Limb (tissue), 2 donors: ENCODE results near the gene RUFY2.

Experiments used
- DNase-seq, 2 donors: peaks; one replicate each; pipeline ENCODE4 v3.0.0-alpha.2; 2016; ENCODE audit errors: extremely low spot score in 2 of 2

Gene RUFY2

DNA sequence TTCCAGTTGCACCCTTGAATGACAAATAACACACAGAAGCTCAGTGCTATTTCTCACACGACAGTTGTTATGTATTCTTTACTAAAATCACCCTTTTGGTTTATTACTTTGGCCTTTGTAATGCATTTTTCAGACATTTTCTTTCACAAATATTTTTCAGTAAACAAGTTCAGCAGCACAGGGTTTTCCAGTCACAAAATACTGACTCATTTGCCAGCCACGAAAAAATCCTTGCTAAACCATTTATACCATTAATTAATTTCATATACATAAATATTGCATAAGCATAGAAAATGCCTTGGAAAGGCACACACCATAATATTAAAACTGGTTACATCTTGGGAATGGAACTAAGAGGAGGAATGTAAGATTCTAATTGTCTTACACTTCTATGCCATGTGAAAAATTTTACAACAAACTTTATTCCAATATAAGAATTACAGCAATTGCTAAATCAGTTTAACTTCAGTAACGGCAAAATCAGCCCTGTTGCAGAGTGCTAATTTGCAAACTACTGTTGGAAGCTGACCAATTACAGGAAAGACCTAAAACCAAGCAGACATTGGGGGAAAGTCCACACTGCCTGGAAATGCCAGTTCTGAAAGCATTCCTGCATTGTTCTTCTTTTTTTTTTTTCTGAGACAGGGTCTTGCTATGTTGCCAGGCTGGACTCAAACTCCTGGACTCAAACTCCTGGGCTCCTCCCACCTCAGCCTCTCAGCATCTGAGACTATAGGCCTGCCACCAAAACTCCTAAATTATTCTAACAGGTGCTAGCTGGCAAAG is 42.8 kb downstream of the RUFY2 start:
- no peak for DNase-seq

DNA sequence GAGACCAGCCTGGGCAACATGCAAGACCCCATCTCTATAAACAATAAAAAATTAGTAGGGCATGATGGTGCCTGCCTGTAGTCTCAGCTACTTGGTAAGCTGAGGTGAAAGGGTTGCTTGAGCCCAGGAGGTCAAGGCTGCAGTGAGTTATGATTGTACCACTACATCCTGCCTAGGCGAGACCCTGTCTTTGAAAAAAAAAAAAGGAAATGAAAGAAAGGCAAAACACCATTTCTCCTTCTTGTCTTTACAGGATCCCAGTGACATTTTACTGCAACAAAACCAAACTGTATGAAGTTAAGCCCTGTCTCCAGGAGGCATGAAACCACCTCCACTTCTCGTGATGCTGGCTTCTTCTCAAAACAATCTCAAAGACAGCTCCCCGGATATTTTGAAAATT is 44.5 kb downstream of the RUFY2 start:
- no peak for DNase-seq

DNA sequence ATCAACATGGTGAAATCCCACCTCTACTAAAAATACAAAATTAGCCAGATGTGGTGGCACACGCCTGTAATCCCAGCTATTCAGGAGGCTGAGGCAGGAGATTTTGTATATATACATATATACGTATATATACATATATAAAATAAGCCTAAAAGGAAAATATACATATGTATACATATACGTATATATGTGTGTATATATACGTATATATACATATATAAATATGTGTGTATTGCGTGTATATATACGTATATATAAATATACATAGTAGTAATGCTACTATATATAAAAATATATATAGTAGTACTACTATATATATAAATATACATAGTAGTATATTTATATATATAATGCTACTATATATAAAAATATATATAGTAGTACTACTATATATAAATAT is 47.9 kb downstream of the RUFY2 start:
- no peak for DNase-seq

DNA sequence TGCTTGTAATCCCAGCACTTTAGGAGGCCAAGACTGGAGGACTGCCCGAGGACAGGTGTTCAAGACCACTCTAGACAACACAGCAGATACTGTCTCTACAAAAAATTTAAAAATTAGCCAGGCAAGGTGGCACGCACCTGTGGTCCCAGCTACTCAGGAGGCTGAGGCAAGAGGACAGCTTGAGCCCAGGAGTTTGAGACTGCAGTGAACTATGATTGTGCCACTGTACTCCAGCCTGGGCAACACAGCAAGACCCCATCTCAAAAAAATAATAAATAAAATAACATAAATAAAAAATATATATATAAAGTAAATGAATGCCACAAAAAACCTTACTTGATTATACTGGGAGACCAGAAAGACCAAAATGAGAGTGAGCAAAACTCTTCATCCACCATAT is 53.5 kb downstream of the RUFY2 start:
- DNase-seq, result no peak

DNA sequence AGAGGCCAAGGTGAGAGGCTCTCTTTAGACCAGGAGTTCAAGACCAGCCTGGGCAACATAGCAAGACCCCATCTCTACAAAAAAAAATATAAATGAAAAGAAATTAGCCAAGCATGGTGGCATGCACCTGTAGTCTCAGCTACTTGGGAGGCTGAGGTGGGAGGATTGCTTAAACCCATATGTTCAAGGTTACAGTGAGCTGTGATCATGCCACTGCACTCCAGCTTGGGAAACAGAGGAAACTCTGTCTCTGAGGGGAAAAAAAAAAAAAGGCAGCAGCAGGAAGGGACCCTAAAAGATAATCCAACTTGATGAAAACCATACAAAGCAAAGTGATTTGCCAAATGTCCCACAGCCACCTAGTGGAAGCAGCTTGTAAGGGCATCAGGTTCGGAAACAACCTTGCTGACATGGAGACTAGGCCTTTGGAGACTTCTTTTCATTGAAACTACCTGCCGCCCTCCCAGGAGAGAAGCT is 58.8 kb downstream of the RUFY2 start:
- peak in 1 of 2 donors; percentile 38 for DNase-seq

DNA sequence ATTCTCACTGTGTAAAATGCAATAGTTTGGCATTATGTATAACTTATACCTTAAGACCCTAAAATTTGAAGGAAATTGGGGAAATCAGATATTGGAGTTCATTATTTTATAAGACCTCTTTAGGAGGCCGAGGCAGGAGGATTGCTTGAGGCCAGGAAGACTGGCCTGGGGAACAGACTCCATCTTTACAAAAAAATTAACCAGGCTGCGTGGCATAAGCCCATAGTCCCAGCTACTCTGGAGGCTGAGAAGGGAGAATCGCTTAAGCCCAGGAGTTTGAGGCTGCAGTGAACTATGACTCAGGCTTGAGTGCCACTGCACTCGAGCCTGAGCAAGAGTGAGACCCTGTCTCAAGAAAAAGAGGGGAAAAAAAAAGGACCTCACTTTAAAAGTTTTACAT is 60.3 kb downstream of the RUFY2 start:
- DNase-seq, result no peak

DNA sequence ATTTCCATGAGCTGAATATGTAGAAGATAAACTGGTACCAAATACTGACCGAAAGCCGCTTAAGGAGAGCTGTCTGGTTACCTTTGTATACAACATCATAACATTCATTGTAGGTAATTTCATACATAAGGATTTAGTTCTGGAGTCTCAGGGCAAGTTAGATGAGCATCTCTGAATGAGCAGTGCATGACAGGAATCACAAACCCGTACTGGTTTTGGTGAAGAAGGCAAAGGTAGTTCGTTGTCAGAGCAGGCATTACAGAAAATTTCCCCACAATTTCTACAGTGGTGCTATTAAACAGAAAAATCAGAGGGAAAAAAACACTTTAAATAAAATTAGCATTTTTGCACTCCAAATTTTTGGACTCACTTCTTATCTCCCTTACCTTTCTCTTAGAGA is 61.5 kb downstream of the RUFY2 start:
- no peak for DNase-seq

DNA sequence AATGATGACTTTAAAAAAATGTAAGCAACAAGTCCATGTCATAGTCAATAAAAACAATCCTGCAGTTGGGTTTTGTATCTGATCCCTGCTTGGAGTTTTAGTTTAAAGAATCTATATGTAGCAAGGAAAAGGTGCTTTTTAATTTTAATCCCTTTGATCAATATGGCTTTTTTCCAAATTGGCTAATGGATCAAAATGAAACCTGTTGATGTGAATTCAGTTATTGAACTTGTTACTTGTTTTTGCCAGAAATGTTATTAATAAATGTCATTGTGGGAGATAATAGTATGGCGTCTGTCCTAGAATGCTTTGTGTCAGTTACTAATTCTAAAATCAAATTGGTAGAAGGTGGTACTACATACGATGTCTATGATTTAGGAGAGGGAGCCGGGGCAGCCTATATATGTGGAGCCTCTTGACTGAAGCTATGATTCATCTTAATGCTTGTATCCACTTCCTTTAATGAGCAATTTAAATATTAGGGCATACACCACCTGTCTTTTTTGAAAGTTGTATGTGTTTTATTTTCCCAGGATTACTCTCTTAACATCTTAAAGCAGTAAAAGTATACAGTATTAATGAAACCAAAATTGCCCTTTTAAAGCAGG is 64.1 kb downstream of the RUFY2 start:
- DNase-seq, result no peak

DNA sequence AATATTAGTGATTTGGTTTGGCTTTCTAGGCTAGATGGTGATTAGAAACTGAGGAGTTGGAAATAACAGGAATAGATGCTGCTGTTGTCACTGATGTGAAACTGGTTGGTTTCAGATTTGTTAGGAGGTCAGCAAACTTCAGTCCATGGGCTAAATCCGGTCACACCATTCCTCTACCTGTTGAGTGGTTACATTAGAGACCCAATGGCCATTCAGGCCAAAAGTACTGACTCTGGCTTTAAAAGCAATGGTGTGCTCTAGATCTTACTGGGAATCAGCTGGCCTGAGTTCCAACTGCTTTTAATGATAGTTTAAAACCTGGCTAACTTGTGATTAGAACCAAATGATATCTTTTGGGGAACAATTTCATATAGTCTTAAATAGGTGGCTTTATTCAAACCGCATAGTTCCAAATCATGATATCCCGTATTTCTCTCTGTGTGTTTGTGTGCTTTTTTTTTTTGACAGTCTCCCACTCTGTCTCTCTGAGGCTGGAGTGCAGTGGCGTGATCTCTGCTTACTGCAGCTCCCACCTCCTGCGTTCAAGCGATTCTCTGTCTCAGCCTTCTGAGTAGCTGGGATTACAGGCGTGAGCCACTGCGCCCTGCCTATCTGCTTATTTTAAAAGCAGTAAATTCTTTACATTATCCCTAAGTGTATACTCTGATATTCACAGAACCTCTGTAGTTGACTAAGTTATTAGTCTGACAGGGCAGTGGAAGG is 66.6 kb downstream of the RUFY2 start:
- DNase-seq, result no peak

DNA sequence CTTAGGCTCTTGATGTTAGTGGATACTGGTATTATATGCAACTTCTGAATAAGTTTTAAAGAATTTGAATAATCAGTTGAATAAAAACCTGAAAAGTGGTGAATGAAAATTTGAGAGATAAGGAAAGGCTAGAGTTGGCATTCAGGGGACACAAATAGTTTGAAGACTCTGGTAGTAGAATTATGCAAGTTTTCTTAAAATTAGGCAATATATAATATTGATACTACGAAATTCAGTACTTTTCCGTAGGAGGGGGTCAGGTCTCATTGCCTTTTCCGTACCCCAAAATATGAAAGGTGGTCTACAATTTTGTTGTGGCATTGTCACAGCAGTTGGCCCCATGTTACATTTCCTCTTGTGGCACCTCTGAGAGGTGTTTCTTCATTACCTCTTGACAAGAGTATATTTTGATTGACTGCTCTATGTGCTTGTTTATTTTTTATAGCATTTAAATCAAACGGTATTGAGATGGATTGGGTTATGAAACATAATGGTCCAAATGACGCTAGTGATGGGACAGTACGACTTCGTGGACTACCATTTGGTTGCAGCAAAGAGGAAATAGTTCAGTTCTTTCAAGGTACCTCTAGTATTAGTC is 70.2 kb downstream of the RUFY2 start:
- no peak for DNase-seq

DNA sequence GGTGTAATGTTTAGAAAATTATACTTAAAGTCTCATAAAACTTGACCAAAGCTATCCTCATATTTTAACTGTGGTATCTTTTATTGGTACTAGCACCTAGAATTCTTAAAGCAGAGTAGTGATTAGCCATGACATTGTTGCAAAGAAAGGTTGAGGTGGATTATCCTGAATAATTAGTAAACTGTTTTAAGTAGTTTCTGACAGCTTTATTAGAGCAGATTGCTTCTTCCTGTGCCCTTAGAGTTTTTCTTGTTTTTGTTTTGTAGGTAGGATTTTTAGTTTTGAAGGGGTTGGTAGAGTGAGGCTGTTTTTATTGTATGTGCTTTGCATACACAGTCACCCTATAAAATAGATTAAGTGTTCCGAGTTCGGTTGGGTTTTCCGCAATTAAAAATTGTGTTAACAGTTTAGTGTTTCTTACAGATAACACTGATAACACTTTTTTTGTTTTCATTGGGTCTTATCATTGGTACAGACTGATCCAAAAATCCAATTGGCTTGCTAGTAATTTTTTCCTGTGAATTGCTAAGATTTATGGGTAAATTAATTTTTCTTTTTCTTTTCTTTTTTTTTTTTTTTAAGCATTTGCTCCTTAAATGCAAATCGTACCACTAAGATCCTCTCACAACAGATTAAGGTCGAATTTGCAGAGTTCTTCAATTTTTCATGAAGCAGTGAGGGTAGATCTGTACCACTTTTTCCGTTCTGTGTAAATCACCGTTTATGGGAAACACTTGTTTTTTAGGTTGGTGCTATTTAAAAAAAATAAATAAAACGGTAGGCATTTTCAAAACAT is 72.2 kb downstream of the RUFY2 start:
- no peak for DNase-seq

DNA sequence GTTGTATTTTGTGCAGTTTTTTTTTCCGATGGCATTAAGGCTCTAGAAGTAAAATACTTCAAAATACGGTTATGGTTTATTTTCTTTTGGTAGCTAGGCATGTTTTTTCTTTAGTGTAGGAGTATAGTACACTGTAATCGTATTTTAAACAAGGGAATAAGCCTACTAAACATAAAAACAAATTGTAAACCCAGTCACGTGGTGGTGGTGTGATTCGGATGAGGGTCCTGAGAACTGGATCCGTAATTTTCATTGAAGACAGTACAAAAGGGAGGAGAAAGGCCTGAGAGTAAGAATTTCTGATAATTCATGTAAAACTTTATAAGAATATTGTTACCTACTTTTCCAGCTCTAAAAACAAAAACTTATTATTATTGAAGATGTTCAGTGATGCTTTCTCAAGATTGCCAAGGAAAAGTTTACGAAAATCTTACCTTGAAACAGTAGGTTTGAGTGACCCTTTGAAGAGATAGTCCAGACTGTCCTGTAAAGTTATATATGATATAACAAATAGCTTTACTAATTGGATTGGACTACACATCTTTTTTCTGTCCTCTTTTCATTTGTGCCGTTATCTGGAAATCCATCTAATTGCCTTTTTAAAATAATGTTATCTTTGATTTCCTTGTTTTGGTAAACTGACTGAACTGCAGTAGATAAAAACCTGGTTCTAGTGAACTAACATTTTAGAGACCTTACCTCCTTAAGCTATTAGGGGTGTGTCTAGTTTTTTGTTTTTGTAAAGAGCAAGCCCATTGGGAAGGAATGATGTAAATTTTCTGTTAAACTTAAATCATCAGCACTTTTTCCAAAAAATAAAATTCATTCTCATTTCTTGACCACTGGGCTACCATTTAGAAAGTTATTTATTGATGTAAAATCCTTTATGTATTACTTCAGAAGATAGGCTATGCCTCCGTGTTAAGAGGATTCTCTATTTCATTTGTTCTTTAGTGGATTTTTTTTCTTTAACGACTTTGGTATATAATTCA is 73.3 kb downstream of the RUFY2 start:
- DNase-seq, result no peak

DNA sequence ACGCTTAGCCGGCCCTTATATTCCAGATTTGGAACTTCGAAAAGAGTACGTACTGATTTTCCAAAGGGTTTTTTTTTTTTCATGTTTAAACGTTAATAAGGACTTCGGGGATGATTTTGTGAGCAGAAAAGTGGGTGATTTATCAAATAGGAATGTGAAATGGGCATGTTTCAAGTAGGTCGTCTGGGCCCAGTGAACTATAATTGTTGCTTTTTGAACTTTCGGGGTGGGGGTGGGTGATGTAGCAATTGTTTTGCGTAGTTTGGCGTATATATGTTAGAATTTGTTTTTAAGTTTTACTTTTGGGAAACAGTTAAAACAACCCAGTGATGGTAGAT is 74.0 kb downstream of the RUFY2 start:
- no peak for DNase-seq

DNA sequence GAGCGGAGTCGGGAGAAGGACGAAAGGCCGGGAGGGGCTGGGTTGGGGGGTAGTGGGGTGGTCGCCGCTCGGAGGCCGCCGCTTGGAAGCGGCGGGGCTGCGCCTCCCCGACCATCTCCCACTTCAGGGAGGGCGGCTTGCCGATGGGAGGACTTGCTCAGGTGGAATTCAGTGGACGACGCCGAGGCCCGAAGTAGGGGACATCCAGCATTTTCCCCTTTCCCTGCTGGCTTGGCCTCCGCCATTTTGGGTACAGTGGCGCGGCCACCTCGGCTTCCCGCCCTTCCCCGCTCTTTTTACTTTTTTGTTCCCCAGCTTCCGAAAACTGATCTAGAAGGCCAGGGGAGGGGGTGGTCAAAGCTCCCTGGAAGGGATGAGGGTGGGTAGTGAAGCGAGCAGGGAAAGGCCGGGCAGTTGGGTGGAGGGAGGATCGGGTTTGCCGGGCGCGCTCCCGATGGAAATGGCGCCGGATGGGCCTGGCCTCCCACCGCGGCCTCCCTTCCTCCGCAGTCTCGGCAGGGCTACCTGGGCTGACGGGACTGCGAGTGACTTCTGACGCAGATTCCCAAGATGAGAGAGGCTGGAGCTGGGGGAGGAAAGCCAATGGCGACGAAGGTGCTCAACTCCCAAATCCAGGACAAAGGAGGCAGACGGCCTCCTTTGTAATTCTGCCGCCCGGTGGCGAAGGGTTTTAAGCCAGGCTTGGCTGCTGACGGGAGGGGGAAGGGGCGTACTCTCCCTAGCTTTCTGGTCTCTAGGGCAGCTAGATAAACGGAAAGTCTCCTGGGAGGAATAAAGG is 74.6 kb downstream of the RUFY2 start, which contains the start of gene PBLD:
TSS of gene PBLD (minus strand) at position 670 of the 799 bp plus-strand sequence. CDS start 26,084 bp downstream, outside the sequence.
- DNase-seq, result peak; percentile 72 to 88

DNA sequence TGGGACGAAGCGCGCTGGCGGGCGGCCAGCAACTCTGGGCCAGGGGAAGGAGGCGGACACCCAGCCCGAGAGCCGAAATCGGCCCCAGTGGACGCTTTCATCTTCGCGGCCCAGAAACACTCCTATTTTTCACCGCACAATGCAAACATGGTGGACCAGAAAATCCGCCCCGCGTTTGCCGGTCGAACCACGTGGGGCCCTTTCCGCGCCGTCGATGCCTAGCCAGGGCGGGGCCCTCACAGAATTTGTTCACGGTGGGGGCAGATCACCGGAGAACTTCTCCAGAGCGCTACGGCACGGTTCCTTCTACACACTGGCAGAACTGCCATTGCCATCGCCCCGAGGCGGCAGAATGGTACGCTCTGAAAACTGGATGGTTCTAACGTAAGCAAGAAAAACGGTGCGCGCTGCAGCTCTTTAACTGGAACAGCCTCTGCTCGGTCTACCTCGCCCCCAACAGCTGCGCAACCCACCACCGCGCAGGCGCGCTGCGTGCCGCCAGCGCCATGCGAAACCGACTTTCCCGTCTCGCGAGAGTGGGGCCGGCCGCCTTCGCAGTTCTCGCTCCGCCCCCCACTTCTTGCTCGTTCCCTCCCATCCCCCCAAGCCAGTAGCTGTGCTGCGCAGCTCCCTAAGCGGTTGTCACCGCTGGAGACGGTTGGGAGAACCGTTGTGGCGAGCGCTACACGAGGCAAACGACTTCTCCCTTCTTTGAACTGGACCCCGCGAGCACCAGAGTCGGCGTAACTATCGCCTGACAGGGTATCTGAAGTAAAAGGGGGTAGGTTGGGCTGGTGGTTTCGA is 75.4 kb downstream of the RUFY2 start, which contains the start of gene HNRNPH3:
TSS of gene HNRNPH3 (plus strand) at position 610 of the 804 bp plus-strand sequence. CDS start 5,158 bp downstream, outside the sequence.
- DNase-seq, result peak; percentile 99

DNA sequence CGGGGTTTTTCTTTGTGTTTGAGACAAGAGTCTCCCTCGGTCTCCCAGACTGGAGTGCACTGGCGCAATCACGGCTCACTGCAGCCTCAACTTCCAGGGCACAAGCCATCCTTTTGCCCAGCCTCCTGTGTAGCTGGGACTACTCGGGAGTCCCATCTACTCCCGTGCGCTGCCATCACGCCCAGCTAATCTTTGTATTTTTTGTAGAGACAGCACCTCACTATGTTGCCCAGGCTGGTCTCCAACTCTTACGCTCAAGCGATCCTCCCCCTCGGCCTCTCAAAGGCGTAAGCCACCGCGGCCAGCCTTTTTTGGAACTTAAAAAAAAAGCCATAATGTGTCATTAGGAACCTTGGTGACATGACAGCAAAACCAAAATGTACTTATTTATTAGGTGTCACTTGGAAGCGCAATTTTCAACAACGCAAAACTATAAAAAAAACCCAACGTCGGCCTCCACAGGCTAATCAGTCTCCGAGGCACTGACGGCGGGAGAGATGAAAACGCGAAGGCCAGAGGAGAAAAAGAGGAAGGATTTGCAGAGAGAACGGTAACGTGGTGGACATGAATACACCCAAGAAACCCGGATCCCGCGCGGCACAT is 76.1 kb downstream of the RUFY2 start:
- peak in 1 of 2 donors; percentile 63 for DNase-seq

DNA sequence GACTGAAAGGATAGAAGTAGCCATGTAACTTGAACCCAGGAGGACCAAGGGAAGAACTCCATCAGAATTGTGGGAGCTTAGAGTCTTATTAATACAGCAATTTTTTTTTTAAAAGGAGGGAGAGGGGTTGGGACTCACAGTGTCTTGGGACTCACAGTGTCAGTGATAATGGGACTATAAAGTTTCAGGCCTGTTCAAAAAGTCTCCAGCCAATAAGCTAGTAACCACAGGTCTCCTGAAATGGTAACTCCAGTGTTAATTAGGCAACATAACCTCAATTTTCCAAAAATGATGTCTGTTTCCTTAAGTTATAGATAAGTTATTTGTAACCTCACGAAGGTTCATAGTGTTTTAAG is 77.6 kb downstream of the RUFY2 start:
- no peak for DNase-seq
